ENCODE data around the gene ZNF700. TPM values are rescaled to one million over a fixed set of nuclear protein-coding genes. Genes with fewer than 3 reads are reported as not detected.
"Not testable (repeated sequence)": the region's sequence is repeated elsewhere in the genome, so short reads cannot be mapped to it uniquely, and the experiment has no call there.

ZNF700 gene
- polyA plus RNA-seq, 1 donor: 7.4 TPM

GRCh38 chr19:11991921-11992320, 67.0 kb downstream of the ZNF700 start:
- not testable (repeated sequence) for DNase-seq

GRCh38 chr19:11995174-11995573, 70.3 kb downstream of the ZNF700 start:
- DNase-seq: no peak

Other genes with a start within 250 kb of the ZNF700 start
- 3.7 TPM for gene ZNF823, start 186.2 kb upstream of the ZNF700 start, polyA plus RNA-seq (ENCODE audit: insufficient read length)
- 6.4 TPM for gene ZNF441, start 158.1 kb upstream of the ZNF700 start, polyA plus RNA-seq (ENCODE audit: insufficient read length)
- gene ZNF491, start 126.6 kb upstream of the ZNF700 start, polyA plus RNA-seq (ENCODE audit: insufficient read length): 4.5 TPM
- 6.4 TPM for gene ZNF440, start 110.8 kb upstream of the ZNF700 start, polyA plus RNA-seq (ENCODE audit: insufficient read length)
- 4.1 TPM for gene ZNF439, start 76.4 kb upstream of the ZNF700 start, polyA plus RNA-seq (ENCODE audit: insufficient read length)
- 3.4 TPM for gene ZNF69, start 37.3 kb upstream of the ZNF700 start, polyA plus RNA-seq (ENCODE audit: insufficient read length)
- gene ZNF763, start 39.9 kb downstream of the ZNF700 start, polyA plus RNA-seq (ENCODE audit: insufficient read length): 2.4 TPM
- 4.6 TPM for gene ZNF433, start 110.6 kb downstream of the ZNF700 start, polyA plus RNA-seq (ENCODE audit: insufficient read length)
- 0.31 TPM for gene ZNF878, start 127.9 kb downstream of the ZNF700 start, polyA plus RNA-seq (ENCODE audit: insufficient read length)
- gene ZNF844, start 139.6 kb downstream of the ZNF700 start, polyA plus RNA-seq (ENCODE audit: insufficient read length): 11.1 TPM
- 2.7 TPM for gene ZNF20, start 215.2 kb downstream of the ZNF700 start, polyA plus RNA-seq (ENCODE audit: insufficient read length)
- 5.8 TPM for gene ZNF625, start 231.6 kb downstream of the ZNF700 start, polyA plus RNA-seq (ENCODE audit: insufficient read length)
- 7.3 TPM for gene ZNF136, start 238.0 kb downstream of the ZNF700 start, polyA plus RNA-seq (ENCODE audit: insufficient read length)